ENCODE results near the gene GSC2. TPM values are rescaled to one million over a fixed set of nuclear protein-coding genes. Genes with fewer than 3 reads are reported as not detected.
A peak's percentile ranks its signal among the peaks of the same experiment; 100 is the strongest.

The GSC2 gene
- total and polyA plus RNA-seq, 11 donors = not detected

GRCh38 chr22:19178065-19178656, 28.1 kb upstream of the GSC2 start:
- Histone ChIP-seq H3K4me1 (peaks cover 8 to 54% (median 38%) of the 10 kb centered on the region in 12 donors), H3K27me3 (no peaks in the 10 kb centered on the region), H3K27ac (peak overlapping the region; percentile 74 to 92 (median 86)), H3K4me3 (peak overlapping the region; percentile 77 to 99 (median 88)), H3K36me3 (peaks cover 0 to 4% (median 0%) of the 10 kb centered on the region in 9 donors), H3K9me3 (no peaks in the 10 kb centered on the region)
- 0 to 1% (median 0%) methylated on average over 8 to 80 of the region's 80 CpGs for WGBS, 4 donors
- intact Hi-C loops (cut with DNase I) = loop anchor here in 3 of 10 donors (5.0 kb wide), 4 partner anchors 36 to 299 kb away; partner anchors contain the start of genes CDC45 (in 2 of the 3), UFD1 (in 2 of the 3), ESS2 (in 1 of the 3) and HIRA (in 1 of the 3)
- DNase-seq (peak; percentile 56 to 75 (median 61)), ATAC-seq (peak in 2 of 4 donors; percentile 6 to 19)
- no peak for TF ChIP-seq CTCF (IDR thresholded peaks at IDR 0.05)
- no peak for TF ChIP-seq POLR2A (IDR thresholded peaks at IDR 0.05)

GRCh38 chr22:19177164-19178064, 27.3 kb upstream of the GSC2 start:
- TF ChIP-seq POLR2A (IDR thresholded peaks at IDR 0.05) (no peak), CTCF (IDR thresholded peaks at IDR 0.05) (no peak)
- intact Hi-C loops (cut with DNase I) = loop anchor here in 3 of 10 donors (5.0 kb wide), 4 partner anchors 35 to 300 kb away; partner anchors contain the start of genes CDC45 (in 2 of the 3), UFD1 (in 2 of the 3), ESS2 (in 1 of the 3) and HIRA (in 1 of the 3)
- H3K4me3 ChIP-seq = peak overlapping the region; percentile 77 to 99 (median 88)
- DNase-seq (no peak), ATAC-seq (no peak)
- H3K4me1 ChIP-seq = peaks cover 14 to 61% (median 45%) of the 10 kb centered on the region in 12 donors
- peak overlapping the region; percentile 74 to 92 (median 86) for H3K27ac ChIP-seq
- no peaks in the 10 kb centered on the region for H3K27me3 ChIP-seq
- no peaks in the 10 kb centered on the region for H3K36me3 ChIP-seq
- 37 to 57% (median 39%) methylated on average over 37 to 55 of the region's 55 CpGs for WGBS, 4 donors
- no peaks in the 10 kb centered on the region for H3K9me3 ChIP-seq

- 83 to 92% (median 85%) methylated on average over 11 to 12 of the region's 12 CpGs for WGBS, 4 donors
- H3K36me3 ChIP-seq = no peaks in the 10 kb centered on the region
- no peaks in the 10 kb centered on the region for H3K9me3 ChIP-seq
- DNase-seq (no peak), ATAC-seq (no peak)
- H3K4me1 ChIP-seq = peaks cover 16 to 68% (median 50%) of the 10 kb centered on the region in 12 donors
- intact Hi-C loops (cut with DNase I) = loop anchor here in 3 of 10 donors (5.0 kb wide), 4 partner anchors 34 to 301 kb away; partner anchors contain the start of genes CDC45 (in 2 of the 3), UFD1 (in 2 of the 3), ESS2 (in 1 of the 3) and HIRA (in 1 of the 3)
- H3K27ac ChIP-seq = peak overlapping the region in 2 of 12 donors; percentile 87 to 89
- no peak overlapping the region for H3K4me3 ChIP-seq
- no peak for TF ChIP-seq POLR2A (IDR thresholded peaks at IDR 0.05)
- no peak for TF ChIP-seq CTCF (IDR thresholded peaks at IDR 0.05)
- no peaks in the 10 kb centered on the region for H3K27me3 ChIP-seq
These were observed 26.6 kb upstream of the GSC2 start for GRCh38 chr22:19176732-19177131.

All from heart left ventricle (tissue), 16 donors.